Measurements from ENCODE around the gene NBDY.
"Not testable (repeated sequence)": the region's sequence is repeated elsewhere in the genome, so short reads cannot be mapped to it uniquely, and the experiment has no call there.

Gene NBDY

GRCh38 chrX:56729152-56729850, at the start of gene NBDY:
TSS of gene NBDY (plus strand) at chrX:56729243. CDS start at chrX:56729354, 111 bp downstream.
- peak; percentile 14 to 23 for DNase-seq

DNA sequence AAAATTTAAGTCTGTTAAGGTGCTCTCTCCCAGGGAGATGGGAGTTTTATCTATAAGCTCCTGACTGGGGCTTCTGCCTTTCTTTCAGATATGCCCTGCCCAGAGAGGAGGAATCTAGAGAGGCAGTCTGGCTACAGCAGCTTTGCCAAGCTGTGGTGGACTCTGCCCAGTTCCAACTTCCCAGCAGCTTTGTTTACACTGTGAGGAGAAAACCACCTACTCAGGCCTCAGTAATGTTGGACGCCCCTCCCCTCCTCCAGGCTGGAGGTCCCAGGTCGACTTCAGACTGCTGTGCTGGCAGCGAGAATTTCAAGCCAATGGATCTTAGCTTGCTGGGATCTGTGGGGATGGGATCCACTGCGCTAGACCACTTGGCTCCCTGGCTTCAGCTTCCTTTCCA, 24.5 kb upstream of the NBDY start:
- DNase-seq: not testable (repeated sequence)

- DNase-seq: peak; percentile 32 to 50
These were observed 2.4 kb upstream of the NBDY start for GRCh38 chrX:56726605-56727004.

- DNase-seq: no peak
These were observed 1.5 kb upstream of the NBDY start for GRCh38 chrX:56727531-56727930.

DNA sequence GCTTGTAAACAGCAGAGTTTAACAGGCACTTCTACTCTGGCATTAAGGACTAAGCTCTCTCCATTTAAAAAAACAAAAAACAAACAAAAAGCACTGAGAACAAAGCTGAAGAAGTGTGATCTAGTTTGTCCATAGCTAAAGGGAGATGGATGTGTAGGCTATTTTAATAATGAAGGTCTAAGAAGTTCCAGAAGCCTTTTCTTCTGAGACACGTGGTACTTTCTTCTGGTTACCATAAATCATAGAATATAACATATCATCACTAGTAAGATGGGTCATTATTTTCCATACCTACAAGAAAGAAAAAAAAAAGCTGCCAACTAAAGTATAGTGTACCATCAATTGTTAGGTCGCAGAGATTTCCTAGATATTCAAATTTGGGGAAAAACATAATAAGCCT, 722 bp upstream of the NBDY start:
- DNase-seq: no peak

DNA sequence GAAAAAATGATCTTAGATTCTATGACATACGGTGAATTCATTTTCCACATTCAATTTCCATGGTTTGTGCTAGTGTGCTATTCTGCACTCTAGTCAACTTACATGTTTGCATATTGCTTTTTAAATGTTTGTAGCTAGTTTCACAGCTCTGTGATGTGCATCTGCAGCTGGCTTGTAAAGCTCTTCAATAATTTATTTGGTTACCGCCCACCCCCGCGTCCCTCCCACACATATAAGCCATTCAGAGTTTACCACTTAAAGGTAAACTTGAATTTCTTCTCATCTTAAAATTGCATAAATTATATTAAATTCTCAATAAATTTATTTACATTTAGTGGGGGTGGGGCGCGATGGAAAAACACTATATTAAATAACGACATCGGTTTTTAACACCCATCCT, 291 bp upstream of the NBDY start:
- DNase-seq: no peak

DNA sequence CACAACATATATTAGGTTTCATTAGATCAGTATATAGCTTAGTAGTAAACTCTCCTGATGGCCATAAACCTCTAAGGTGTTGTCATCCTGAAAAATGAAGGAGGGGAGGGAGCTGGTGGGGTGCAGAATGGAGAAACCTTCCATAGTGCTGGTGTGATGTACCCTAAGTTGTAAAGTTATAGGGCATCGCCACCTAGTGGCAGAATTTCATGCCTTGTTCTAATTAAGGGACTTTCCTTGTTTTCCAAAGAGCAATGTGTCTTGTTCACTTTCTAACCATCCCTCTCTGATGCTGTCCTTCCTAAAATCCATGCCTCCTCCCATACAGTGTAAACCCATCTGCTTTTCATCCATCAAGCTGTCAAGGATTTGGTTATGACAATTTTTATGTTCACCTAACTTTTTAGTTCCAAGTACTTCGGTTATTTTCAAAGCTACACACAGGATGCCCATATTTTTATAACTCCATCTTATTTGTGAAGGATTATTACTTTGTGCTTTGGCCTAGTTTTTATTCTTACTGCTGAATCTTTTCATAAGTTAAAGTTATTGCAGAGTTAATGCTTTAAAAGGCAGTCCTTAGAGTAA, 4.5 kb downstream of the NBDY start:
- DNase-seq: peak; percentile 7 to 17

DNA sequence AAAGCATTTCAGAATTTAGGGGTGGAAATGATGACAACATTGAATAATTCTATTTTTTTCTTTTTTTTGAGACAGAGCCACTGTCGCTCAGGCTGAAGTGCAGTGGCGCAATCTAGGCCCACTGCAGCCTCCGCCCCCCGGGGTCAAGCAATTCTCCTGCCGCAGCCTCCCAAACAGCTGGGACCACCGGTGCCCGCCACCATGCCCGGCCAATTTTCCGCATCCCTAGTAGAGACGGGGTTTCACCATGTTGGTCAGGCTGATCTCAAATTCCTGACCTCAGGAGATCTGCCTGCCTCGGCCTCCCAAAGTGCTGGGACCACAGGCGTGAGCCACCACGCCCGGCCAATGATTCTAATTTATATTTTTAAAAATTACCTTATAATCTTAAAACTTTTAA, 7.2 kb downstream of the NBDY start:
- DNase-seq: no peak

- DNase-seq: no peak
These were observed 9.6 kb downstream of the NBDY start for GRCh38 chrX:56738670-56739069.

DNA sequence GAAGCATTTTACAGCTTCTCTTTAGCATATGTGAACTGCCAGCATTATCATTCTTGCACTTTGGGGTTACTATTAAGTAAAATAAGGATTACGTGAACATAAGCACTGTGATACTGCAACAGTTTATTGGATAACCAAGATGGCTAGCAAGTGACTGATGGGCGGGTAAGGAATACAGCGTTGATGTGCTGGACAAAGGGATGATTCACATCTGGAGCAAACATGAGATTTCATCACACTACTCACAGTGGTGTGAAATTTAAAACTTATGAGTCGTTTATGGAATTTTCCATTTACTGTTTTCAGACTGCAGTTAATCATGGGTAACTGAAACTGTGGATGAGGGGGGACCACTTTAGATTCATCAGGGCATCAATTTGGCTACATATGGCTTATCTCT, 16.0 kb downstream of the NBDY start:
- DNase-seq: no peak

- no peak for DNase-seq
These were observed 18.0 kb downstream of the NBDY start for GRCh38 chrX:56746996-56747395.

DNA sequence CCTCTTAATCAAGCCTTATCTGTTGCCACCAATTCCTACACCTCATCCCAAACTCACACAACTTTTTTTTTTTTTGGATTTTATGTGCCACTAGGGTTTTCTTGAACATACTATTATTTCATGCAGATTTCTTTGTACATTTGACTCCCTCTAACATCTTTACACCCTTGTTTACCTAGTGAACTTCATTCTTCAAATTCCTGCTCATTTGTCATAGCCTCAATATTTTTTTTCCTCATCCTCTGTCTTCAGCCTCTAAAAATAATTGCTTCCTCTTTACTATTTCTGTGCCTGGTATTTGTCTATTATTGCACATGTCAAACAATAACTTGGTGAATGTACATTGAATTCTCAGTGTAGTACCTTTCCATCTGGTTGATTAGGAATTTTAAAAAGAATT, 22.0 kb downstream of the NBDY start:
- DNase-seq: no peak

- DNase-seq: no peak
These were observed 28.3 kb downstream of the NBDY start for GRCh38 chrX:56757327-56757726.

DNA sequence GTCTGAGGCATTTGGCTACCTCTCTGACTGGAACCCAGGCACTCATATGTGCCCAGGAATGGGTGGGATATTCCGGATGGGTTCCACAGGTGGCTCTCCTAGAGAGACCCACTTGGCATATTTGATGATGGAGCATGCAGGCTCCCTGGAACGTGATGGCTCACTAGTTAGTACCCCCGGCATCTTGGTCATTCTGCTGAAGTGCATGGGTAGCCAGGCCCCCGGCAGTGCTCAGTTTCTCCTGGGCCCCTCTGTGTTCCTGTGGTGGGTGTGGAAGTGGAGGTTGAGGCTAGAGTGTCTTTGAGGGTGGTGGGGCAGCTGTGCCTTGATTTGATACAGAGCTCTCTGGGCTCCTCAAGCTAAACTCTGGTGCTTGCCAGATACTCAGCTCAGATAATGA, 29.4 kb downstream of the NBDY start:
- DNase-seq: no peak

DNA sequence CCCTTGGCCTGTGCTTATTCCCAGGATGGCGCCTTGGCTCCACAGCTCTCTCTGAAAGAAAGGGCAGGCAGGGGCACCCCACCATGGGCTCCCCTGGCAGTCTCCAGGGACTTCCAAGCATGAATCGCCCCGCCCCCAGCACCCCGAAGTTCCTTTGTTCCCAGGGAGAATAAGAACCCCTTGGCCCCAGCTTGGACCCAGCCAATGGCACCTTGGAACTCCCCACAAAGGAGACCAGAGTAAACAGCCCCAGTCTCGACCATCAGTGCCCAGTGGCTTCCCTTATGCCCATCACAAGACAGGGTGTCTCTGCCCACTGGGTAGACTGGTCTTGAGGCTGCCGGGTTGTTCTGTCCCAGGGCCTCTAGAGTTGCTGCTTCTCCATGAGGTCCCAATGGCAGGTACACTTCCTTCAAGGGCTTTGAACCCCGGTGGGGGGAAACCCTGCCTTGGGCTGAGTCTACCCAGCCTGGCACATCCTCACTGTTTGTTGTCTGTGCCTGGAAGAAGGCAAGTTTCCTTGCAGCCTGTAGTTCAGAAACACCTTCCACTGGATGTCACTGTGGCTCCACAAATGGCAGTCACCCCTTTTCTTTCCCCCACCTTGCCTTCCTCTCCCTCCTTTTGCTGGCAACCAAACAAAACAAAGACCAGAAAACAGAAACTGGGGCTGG, 30.8 kb downstream of the NBDY start:
- no peak for DNase-seq

DNA sequence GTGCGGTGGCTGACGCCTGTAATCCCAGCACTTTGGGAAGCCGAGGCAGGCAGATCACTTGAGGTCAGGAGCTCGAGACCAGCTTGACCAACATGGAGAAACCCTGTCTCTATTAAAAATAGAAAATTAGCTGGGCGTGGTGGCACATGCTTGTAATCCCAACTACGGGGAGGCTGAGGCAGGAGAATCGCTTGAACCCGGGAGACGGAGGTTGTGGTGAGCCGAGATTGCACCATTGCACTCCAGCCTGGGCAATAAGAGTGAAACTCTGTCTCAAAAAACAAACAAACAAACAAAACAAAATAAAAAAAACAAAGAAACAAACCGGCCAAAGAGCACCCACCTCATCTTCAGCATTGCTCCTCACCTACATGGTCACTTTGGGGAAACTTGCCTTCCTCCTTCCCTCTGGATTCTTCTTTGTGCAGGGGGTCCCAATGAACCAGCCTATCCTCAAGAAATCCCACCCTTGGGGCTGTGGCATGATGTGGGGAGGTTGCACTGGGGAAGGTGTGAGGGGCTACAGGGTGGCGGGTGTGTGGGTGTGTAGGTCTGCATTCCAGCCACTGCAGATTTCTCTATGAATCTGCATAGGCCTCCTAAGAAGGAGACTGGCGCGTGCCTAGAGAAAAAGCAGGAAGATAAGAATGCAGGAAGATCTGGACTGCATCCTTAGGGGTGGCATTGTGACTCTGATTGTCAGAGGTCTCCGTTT, 31.5 kb downstream of the NBDY start:
- DNase-seq: not testable (repeated sequence)

DNA sequence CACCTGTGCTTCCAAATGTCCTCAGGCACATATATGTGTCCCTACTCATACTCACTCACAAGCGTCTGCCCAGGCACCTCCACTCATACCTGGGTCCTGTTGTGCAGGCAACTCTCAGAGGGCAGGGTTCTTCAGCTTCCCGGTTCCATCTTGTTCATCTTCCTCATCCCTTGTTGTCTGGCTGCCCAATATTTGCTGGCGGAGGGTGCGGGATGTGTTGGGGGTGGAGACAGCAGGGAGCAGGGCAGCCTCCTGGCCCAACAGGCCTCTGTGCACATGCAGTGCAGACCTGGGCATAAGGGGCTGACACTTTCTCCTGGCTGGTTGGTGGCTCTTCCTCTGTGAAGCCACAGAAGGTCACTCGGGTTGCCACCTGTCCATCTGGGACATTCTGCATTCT, 32.1 kb downstream of the NBDY start:
- DNase-seq: no peak

DNA sequence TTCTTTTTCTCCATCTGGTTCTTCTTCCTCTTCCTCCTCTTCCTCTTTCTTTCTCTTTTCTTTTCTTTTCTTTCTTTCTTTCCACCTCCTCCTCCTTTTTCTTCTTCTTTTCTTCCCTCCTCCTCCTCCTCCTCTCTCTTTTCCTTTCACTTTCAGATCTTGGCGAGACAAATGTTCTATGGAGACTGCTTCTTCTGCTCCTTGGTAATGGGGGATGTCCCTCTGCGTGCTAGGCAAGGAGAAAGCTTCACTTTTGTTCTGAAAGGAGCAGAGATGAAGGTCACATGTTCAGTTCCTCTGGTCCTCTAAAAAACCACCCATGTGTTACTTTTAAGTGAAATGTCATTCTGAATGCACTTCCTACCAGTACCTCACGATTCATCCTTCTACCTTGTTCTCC, 33.2 kb downstream of the NBDY start:
- no peak for DNase-seq

- no peak for DNase-seq
These were observed 33.9 kb downstream of the NBDY start for GRCh38 chrX:56762707-56763555.

DNA sequence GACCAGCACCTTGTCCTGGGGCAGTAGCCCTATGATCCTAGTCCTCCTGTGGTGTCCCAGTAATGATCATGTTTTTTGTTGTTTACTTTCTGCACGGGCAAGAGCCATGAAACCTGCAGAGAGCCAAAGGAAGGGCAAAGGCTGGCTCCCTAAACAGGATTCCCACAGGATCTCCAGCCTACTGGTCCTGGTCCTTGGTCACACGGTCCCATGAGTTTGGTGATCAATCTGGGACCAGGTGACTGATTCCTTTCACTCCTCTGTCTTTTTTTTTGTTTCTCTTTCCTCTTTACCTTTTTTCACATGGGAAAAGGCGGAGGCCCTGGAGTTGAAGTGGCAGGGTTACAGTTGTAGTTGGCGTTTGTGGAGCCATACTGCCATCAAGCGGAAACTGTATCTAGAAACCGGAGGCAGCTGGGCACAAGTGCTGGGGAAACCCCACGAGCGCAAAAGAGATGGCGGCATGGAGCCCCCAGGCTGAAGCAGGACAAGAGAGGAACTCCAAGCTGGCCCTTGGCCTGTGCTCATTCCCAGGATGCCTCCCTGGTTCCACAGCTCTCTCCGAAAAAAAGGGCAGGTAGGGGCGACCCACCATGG, 34.6 kb downstream of the NBDY start:
- DNase-seq: no peak

DNA sequence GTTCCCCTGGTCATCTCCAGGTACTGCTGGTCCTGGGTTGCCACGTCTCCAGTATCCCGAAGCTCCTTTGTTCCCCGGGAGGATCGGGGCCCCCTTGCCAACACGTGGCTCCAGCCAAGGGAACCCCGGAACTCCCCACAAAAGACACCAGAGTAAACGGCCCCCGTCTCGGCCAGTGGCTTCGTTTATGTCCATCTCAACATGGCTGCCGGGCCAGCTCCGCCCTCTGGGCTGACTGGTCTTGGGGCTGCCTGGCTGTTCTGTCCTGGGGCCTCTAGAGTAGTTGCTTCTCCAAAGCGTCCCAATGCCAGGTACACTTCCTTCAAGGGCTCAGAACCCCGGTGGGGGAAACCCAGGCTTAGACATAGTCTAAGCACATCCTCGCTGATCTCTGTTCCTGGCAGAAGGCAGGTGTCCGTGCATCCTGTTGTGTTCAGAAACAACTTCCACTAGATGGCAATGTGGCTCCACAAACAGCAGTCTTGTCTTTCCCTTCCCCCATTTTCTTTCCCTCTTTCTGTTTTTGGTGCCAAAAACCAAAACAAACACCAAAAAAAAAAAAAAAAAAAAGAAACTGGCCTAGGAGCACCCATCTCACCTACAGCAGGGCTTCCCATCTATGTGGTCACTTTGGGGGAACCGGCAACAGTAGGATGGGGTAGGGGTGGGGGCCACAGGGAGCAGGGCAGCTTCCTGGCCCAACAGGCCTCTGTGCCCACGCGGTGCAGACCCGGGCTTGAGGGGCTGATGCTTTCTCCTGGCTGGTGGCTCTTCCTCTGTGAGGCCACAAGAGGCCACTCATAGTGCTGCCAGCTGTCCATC, 35.3 kb downstream of the NBDY start:
- no peak for DNase-seq

Data from AML-193 (cell line).